B cell (primary cell): ENCODE data around the gene PROCR. TPM values are rescaled to one million over a fixed set of nuclear protein-coding genes. Genes with fewer than 3 reads are reported as not detected.

Experiments used
- ATAC-seq: fragments of 200-7000 bp; cut with Tn5 transposase; one replicate; pipeline ENCODE4 v1.10.0; 2021; ENCODE audit warnings: low read depth, mild to moderate bottlenecking, moderate number of reproducible peaks, moderate library complexity
- CTCF ChIA-PET: fragments of 350-600 bp; sonication (Branson Sonifier 250); formaldehyde crosslinking; loops from one replicate; lab custom pipeline; 2021; ENCODE audit warnings: antibody characterized with exemption, inconsistent platforms; lab: Charles Lee
- POLR2A ChIA-PET: fragments of 350-600 bp; sonication (Branson Sonifier 250); formaldehyde crosslinking; loops from one replicate; lab custom pipeline; 2021; ENCODE audit warnings: antibody characterized with exemption; lab: Charles Lee
- DNase-seq: peaks from one replicate; pipeline ENCODE4 v3.0.0; 2013
- H2AFZ ChIP-seq: 2 replicates; pipeline ENCODE4 v1.6.1; 2012; ENCODE audit warnings: mild to moderate bottlenecking, low read depth, low read length; ENCODE audit not compliant: insufficient read depth, poor library complexity, severe bottlenecking
- H3K27ac ChIP-seq, 2 donors: 1 replicate in 1 of 2; 2 replicates in 1 of 2; pipeline ENCODE4 v1.5.1; 2012 to 2013; ENCODE audit warnings: low read length in 2 of 2, mild to moderate bottlenecking in 2 of 2, moderate library complexity in 1 of 2
- H3K27me3 ChIP-seq, 4 experiments: fragments of 200-600 bp in 1 of 4; sonication (generic) in 1 of 4; replicated peaks in 1 of 4; 1 replicate in 2 of 4; 2 replicates in 2 of 4; pipeline versions ENCODE4 v1.6.1 to v1.7.0; 2013 to 2016; ENCODE audit warnings: low read length in 3 of 4, mild to moderate bottlenecking in 2 of 4, mixed read lengths in 1 of 4, moderate library complexity in 1 of 4; ENCODE audit not compliant: insufficient read depth in 4 of 4, control insufficient read depth in 3 of 4; ENCODE audit errors: control extremely low read depth in 1 of 4
- H3K36me3 ChIP-seq, 2 experiments: replicated peaks in 1 of 2; 1 replicate in 1 of 2; 2 replicates in 1 of 2; pipeline versions ENCODE4 v1.6.1 to v1.7.1; 2013; ENCODE audit warnings: low read length in 1 of 2; ENCODE audit not compliant: insufficient read depth in 2 of 2, control insufficient read depth in 1 of 2; ENCODE audit errors: control extremely low read depth in 1 of 2, extremely low read depth in 1 of 2
- H3K4me1 ChIP-seq, 2 donors: fragments of 200-600 bp in 1 of 2; sonication (generic) in 1 of 2; 1 replicate in 1 of 2; 2 replicates in 1 of 2; pipeline versions ENCODE4 v1.5.1 to v1.6.1; 2013 to 2017; ENCODE audit warnings: low read length in 2 of 2; ENCODE audit not compliant: control insufficient read depth in 2 of 2, insufficient read depth in 2 of 2
- H3K4me2 ChIP-seq: replicated peaks from 2 replicates; pipeline ENCODE3; 2012; ENCODE audit warnings: mild to moderate bottlenecking, low read depth, low read length; ENCODE audit not compliant: poor library complexity, severe bottlenecking
- H3K4me3 ChIP-seq, 5 experiments: fragments of 200-600 bp in 1 of 5; sonication (generic) in 1 of 5; 1 replicate in 3 of 5; 2 replicates in 2 of 5; pipeline versions ENCODE4 v1.5.1 to v1.7.0; 2011 to 2016; ENCODE audit warnings: low read length in 4 of 5, mild to moderate bottlenecking in 4 of 5, low read depth in 2 of 5, control low read depth in 1 of 5, moderate library complexity in 1 of 5; ENCODE audit not compliant: insufficient read depth in 1 of 5; ENCODE audit errors: control extremely low read depth in 1 of 5, extremely low read depth in 1 of 5
- H3K79me2 ChIP-seq: fragments of 200-600 bp; sonication (generic); one replicate; pipeline ENCODE4 v1.6.0; 2016; ENCODE audit warnings: low read length; ENCODE audit not compliant: control insufficient read depth, insufficient read depth
- H3K9ac ChIP-seq: fragments of 200-600 bp; sonication (generic); 2 replicates; pipeline ENCODE4 v1.6.1; 2017; ENCODE audit warnings: mild to moderate bottlenecking, low read length, moderate library complexity
- H3K9me3 ChIP-seq, 3 donors: one replicate each; pipeline versions ENCODE4 v1.6.1 to v1.7.1; 2013; ENCODE audit warnings: low read length in 2 of 3; ENCODE audit not compliant: control insufficient read depth in 2 of 3, insufficient read depth in 1 of 3; ENCODE audit errors: control extremely low read depth in 1 of 3
- H4K20me1 ChIP-seq: 2 replicates; pipeline ENCODE4 v1.6.0; 2012; ENCODE audit warnings: mild to moderate bottlenecking, low read length; ENCODE audit not compliant: insufficient read depth, control insufficient read depth, poor library complexity, severe bottlenecking
- H3K27ac Mint-ChIP-seq: one replicate; pipeline ENCODE4 v1.8.0; 2021; ENCODE audit warnings: mixed read lengths
- H3K27me3 Mint-ChIP-seq: one replicate; pipeline ENCODE4 v1.8.0; 2021; ENCODE audit warnings: mixed read lengths
- H3K4me1 Mint-ChIP-seq: one replicate; pipeline ENCODE4 v1.8.0; 2021; ENCODE audit warnings: mixed read lengths
- H3K4me3 Mint-ChIP-seq: one replicate; pipeline ENCODE4 v1.8.0; 2021; ENCODE audit warnings: mixed read lengths
- H3K9me3 Mint-ChIP-seq: one replicate; pipeline ENCODE4 v1.8.0; 2022; ENCODE audit warnings: mixed read lengths; ENCODE audit not compliant: insufficient read depth
- EZH2 ChIP-seq: IDR thresholded peaks from 2 replicates; pipeline ENCODE4 v1.6.1; 2012; ENCODE audit warnings: borderline replicate concordance, low read depth, mild to moderate bottlenecking, moderate library complexity, low read length; ENCODE audit not compliant: insufficient read depth, poor library complexity, severe bottlenecking
- WGBS: methylation state at CpG from one replicate; pipeline ENCODE4 v1.1.5; 2013; ENCODE audit warnings: missing lambda C conversion rate; ENCODE audit not compliant: insufficient coverage; 5-methylcytosine and 5-hydroxymethylcytosine counted together
- intact Hi-C: fragments of 100-400 bp; cut with micrococcal nuclease; formaldehyde crosslinking; loops from one replicate; pipeline ENCODE4 v1.10.0; 2022
- polyA plus RNA-seq: library from polyadenylated mRNA; depleted of rRNA; stranded (reverse); fragments of >200 nt; gene quantifications from 2 replicates; pipeline ENCODE4 v1.2.3, GENCODE V29; 2012
- total RNA-seq, 2 donors: library from RNA; stranded (reverse); fragments of 120-200 nt in 1 of 2; gene quantifications; 1 replicate in 1 of 2; 2 replicates in 1 of 2; pipeline versions ENCODE4 v1.2.3 to v1.2.4, GENCODE V29; 2013 to 2022
- TF ChIP-seq, protein P1 (sequence below): fragments of 200-600 bp; IDR thresholded peaks from one replicate; pipeline ENCODE4 v1.8.0; 2022; ENCODE audit warnings: antibody characterized with exemption, mild to moderate bottlenecking

Gene PROCR
- total and polyA plus RNA-seq, 2 donors (not counting 1 experiment from before 2014, with no cell fraction given), result 0.30 to 0.57 TPM

DNA sequence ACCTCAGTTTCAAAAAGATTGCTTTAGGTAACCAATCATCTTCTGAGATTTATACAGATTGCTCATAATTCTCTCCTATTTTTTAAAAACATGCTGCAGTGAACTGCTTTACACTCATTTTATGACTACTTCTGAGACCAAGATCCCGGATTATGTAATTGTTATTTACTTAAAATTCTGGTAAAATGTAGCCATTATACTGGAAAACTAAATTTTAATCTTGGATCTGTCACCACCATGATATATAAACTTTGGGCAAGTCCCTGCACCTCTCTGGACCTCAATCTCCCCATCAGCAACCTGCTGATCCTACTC, 477 bp upstream of the PROCR start:
- Histone ChIP-seq H3K9ac (peak overlapping the region; percentile 44), H3K4me3 (peak overlapping the region in 1 of 5 experiments; percentile 29), H3K79me2 (no peaks in the 10 kb centered on the region), H2AFZ (peak overlapping the region; percentile 59), H3K27me3 (no peaks in the 10 kb centered on the region), H4K20me1 (no peaks in the 10 kb centered on the region), H3K27ac (no peak overlapping the region), H3K4me1 (peaks cover 9% of the 10 kb centered on the region in 2 donors), H3K4me2 (peak overlapping the region; percentile 64), H3K36me3 (no peaks in the 10 kb centered on the region), H3K9me3 (peaks cover 0 to 7% (median 0%) of the 10 kb centered on the region in 3 donors)
- DNase-seq (no peak), ATAC-seq (no peak)
- no peak overlapping the region for H3K27ac Mint-ChIP-seq
- CTCF ChIA-PET, result no interaction called here
- POLR2A ChIA-PET, result no interaction called here
- peak overlapping the region; percentile 65 for H3K4me3 Mint-ChIP-seq
- WGBS, result no CpG with 5 or more reads among the region's 1 CpG
- no peaks in the 10 kb centered on the region for H3K27me3 Mint-ChIP-seq
- peaks cover 13% of the 10 kb centered on the region for H3K4me1 Mint-ChIP-seq
- intact Hi-C loops, result no loop called here
- H3K9me3 Mint-ChIP-seq, result no peaks in the 10 kb centered on the region
- TF ChIP-seq, protein P1, sequence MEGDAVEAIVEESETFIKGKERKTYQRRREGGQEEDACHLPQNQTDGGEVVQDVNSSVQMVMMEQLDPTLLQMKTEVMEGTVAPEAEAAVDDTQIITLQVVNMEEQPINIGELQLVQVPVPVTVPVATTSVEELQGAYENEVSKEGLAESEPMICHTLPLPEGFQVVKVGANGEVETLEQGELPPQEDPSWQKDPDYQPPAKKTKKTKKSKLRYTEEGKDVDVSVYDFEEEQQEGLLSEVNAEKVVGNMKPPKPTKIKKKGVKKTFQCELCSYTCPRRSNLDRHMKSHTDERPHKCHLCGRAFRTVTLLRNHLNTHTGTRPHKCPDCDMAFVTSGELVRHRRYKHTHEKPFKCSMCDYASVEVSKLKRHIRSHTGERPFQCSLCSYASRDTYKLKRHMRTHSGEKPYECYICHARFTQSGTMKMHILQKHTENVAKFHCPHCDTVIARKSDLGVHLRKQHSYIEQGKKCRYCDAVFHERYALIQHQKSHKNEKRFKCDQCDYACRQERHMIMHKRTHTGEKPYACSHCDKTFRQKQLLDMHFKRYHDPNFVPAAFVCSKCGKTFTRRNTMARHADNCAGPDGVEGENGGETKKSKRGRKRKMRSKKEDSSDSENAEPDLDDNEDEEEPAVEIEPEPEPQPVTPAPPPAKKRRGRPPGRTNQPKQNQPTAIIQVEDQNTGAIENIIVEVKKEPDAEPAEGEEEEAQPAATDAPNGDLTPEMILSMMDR, result no peak
- TF ChIP-seq EZH2, result no peak

DNA sequence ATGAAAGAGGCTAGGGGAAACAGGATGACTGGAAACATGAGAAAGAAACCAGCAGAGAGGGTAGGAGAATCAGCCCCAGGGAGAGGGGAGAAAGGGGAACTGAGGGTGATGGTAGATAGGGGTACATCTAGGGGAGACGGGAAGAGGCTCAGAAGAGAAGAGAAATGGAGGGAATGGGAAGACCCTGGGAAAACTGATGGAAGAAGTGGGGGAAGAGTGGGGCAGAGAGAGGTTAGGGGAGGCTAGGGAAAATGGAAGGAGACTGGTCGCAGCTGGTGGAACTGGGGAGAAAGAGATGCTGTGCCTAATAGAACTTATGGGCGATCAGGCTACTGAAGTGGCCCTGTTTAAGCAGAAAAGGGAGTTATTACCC, 548 bp downstream of the PROCR start:
- POLR2A ChIA-PET, result no interaction called here
- Histone ChIP-seq H3K4me3 (peak overlapping the region in 1 of 5 experiments; percentile 8), H2AFZ (peak overlapping the region; percentile 59)

More for the DNA sequence above, 548 bp downstream of the PROCR start:
- WGBS, result 50% methylated on average over 1 of the region's 3 CpGs
- DNase-seq (no peak), ATAC-seq (no peak)
- H4K20me1 ChIP-seq, result no peaks in the 10 kb centered on the region
- Mint-ChIP-seq H3K9me3 (no peaks in the 10 kb centered on the region), H3K4me1 (peaks cover 13% of the 10 kb centered on the region), H3K27ac (peak overlapping the region; percentile 12), H3K27me3 (no peaks in the 10 kb centered on the region), H3K4me3 (peak overlapping the region; percentile 65)
- H3K4me2 ChIP-seq, result peak overlapping the region; percentile 64
- H3K9ac ChIP-seq, result peak overlapping the region; percentile 44
- peaks cover 9% of the 10 kb centered on the region in 2 donors for H3K4me1 ChIP-seq
- intact Hi-C loops, result no loop called here
- no peak for TF ChIP-seq EZH2
- TF ChIP-seq, protein P1, result no peak
- H3K27me3 ChIP-seq, result no peaks in the 10 kb centered on the region
- CTCF ChIA-PET, result no interaction called here
- no peak overlapping the region for H3K27ac ChIP-seq
- H3K36me3 ChIP-seq, result no peaks in the 10 kb centered on the region
- peaks cover 0 to 7% (median 0%) of the 10 kb centered on the region in 3 donors for H3K9me3 ChIP-seq
- H3K79me2 ChIP-seq, result no peaks in the 10 kb centered on the region
